ENCODE results near the gene GPER1.

- TF ChIP-seq FOXK2 (IDR thresholded peaks at IDR 0.05) (no peak), SP1 (IDR thresholded peaks at IDR 0.05) (no peak), FOXM1 (IDR thresholded peaks at IDR 0.05; ENCODE audit: borderline replicate concordance) (no peak), TARDBP (IDR thresholded peaks at IDR 0.05) (no peak), L3MBTL2 (conservative IDR thresholded peaks at IDR 0.05) (no peak), ZNF384 (IDR thresholded peaks at IDR 0.05) (no peak), NFRKB (IDR thresholded peaks at IDR 0.05) (no peak), FOXA1 (IDR thresholded peaks at IDR 0.05) (no peak), HDGF (IDR thresholded peaks at IDR 0.05; ENCODE audit: borderline replicate concordance) (no peak), SUZ12 (IDR thresholded peaks at IDR 0.05) (no peak)
Observed at GRCh38 chr7:1098243-1099153, 10.6 kb downstream of the GPER1 start.
